HepG2 (cell line): ENCODE data around the gene TRPV5. TPM values are rescaled to one million over a fixed set of nuclear protein-coding genes. Genes with fewer than 3 reads are reported as not detected.

ENCODE experiments used
- ATAC-seq: fragments of 200-7000 bp; cut with Tn5 transposase; 3 replicates; pipeline ENCODE4 v1.9.1; 2020; ENCODE audit warnings: mild to moderate bottlenecking, moderate library complexity
- BruUV-seq: library from RNA; stranded (reverse); fragments of 400-500 nt; replicated peaks from 2 replicates; lab custom pipeline; 2021; lab: Mats Ljungman, UMichigan
- CTCF ChIA-PET: fragments of 300-600 bp; formaldehyde crosslinking; extraction: SDS; loops from one replicate; lab custom pipeline; 2021; ENCODE audit warnings: low total read pairs, inconsistent platforms, low intra/inter-chr PET ratio; lab: Yijun Ruan, JAX
- POLR2A ChIA-PET: fragments of 350-600 bp; sonication (Branson Sonifier 250); formaldehyde crosslinking; loops from one replicate; lab custom pipeline; 2020; ENCODE audit warnings: antibody characterized with exemption, inconsistent platforms; lab: Yijun Ruan, JAX
- DNase-seq: peaks from one replicate; pipeline ENCODE4 v3.0.0-alpha.2; 2015; ENCODE audit warnings: low spot score
- FAIRE-seq: peaks from 3 replicates; lab custom pipeline; 2011; peaks lifted over from hg19 to GRCh38; lab: Jason Lieb, UNC
- H2AFZ ChIP-seq: one replicate; pipeline ENCODE4 v1.6.1; 2011; ENCODE audit warnings: low read length, inconsistent platforms
- H3K27ac ChIP-seq: fragments of 300-600 bp; 3 replicates; pipeline ENCODE4 v1.8.0; 2011; ENCODE audit warnings: mixed run types, mild to moderate bottlenecking, mixed read lengths, low read length, inconsistent platforms; ENCODE audit not compliant: insufficient read depth; ENCODE audit errors: extremely low read length
- H3K27me3 ChIP-seq, 2 experiments: fragments of 200-600 bp in 1 of 2; 2 replicates in 1 of 2; 3 replicates in 1 of 2; pipeline versions ENCODE4 v1.6.0 to v1.8.0; 2011; ENCODE audit warnings: low read length in 2 of 2, mild to moderate bottlenecking in 2 of 2, moderate library complexity in 2 of 2, inconsistent platforms in 1 of 2; ENCODE audit not compliant: insufficient read depth in 2 of 2, control insufficient read depth in 1 of 2
- H3K36me3 ChIP-seq, 2 experiments: fragments of 200-600 bp in 1 of 2; replicated peaks in 1 of 2; 2 replicates in 1 of 2; 3 replicates in 1 of 2; pipeline versions ENCODE4 v1.5.1 to v1.8.0; 2011; ENCODE audit warnings: low read length in 2 of 2, inconsistent platforms in 1 of 2; ENCODE audit not compliant: insufficient read depth in 2 of 2, control insufficient read depth in 1 of 2
- H3K4me1 ChIP-seq: 2 replicates; pipeline ENCODE4 v1.5.1; 2012; ENCODE audit warnings: low read length, inconsistent platforms; ENCODE audit not compliant: insufficient read depth
- H3K4me2 ChIP-seq: 2 replicates; pipeline ENCODE4 v1.6.0; 2011; ENCODE audit warnings: low read depth, low read length, inconsistent platforms
- H3K4me3 ChIP-seq, 3 experiments: fragments of 200-600 bp in 1 of 3; sonication (generic), shearing (Covaris generic) in 1 of 3; replicated peaks in 1 of 3; 2 replicates each; pipeline ENCODE4 v1.5.1; 2011 to 2016; ENCODE audit warnings: low read length in 3 of 3, inconsistent platforms in 2 of 3, low read depth in 2 of 3, mild to moderate bottlenecking in 2 of 3, control low read depth in 1 of 3, mixed read lengths in 1 of 3; ENCODE audit not compliant: insufficient read depth in 1 of 3
- H3K79me2 ChIP-seq: one replicate; pipeline ENCODE4 v1.6.1; 2011; ENCODE audit warnings: low read length, inconsistent platforms; ENCODE audit not compliant: insufficient read depth
- H3K9ac ChIP-seq: 2 replicates; pipeline ENCODE4 v1.6.0; 2011; ENCODE audit warnings: mild to moderate bottlenecking, low read depth, low read length, inconsistent platforms; ENCODE audit not compliant: insufficient read depth
- H3K9me3 ChIP-seq: 2 replicates; pipeline ENCODE4 v1.5.1; 2012; ENCODE audit warnings: mild to moderate bottlenecking, low read length
- H4K20me1 ChIP-seq: 2 replicates; pipeline ENCODE4 v1.6.0; 2011; ENCODE audit warnings: inconsistent platforms, mild to moderate bottlenecking, low read length, moderate library complexity; ENCODE audit not compliant: insufficient read depth
- MTF1 ChIP-seq: sonication (generic); formaldehyde crosslinking; IDR thresholded peaks from 2 replicates; pipeline ENCODE4 v1.5.0; 2020; ENCODE audit warnings: missing genetic modification reagents
- RXRA ChIP-seq: sonication (generic); formaldehyde crosslinking; IDR thresholded peaks from 2 replicates; pipeline ENCODE4 v1.5.1; 2020; ENCODE audit warnings: missing genetic modification reagents
- SIX1 ChIP-seq: sonication (generic); formaldehyde crosslinking; IDR thresholded peaks from 2 replicates; pipeline ENCODE4 v1.4.0; 2020; ENCODE audit warnings: missing genetic modification reagents, borderline replicate concordance
- TBP ChIP-seq: sonication (generic); formaldehyde crosslinking; IDR thresholded peaks from 2 replicates; pipeline ENCODE4 v1.5.0; 2020; ENCODE audit warnings: missing genetic modification reagents
- ZNF563 ChIP-seq: sonication (generic); formaldehyde crosslinking; IDR thresholded peaks from 2 replicates; pipeline ENCODE4 v1.8.0; 2022; ENCODE audit warnings: mild to moderate bottlenecking, moderate library complexity, missing genetic modification reagents
- WGBS: methylation state at CpG from one replicate; pipeline ENCODE4 v1.1.6; 2017; ENCODE audit warnings: low lambda C conversion rate; 5-methylcytosine and 5-hydroxymethylcytosine counted together
- in situ Hi-C: cut with HindIII; loops from 2 replicates; pipeline ENCODE4 v1.10.0; 2017; ENCODE audit warnings: low pct_unique_long_range_greater_than_20kb; ENCODE audit not compliant: extremely low pct_ligation_motif_present
- intact Hi-C: fragments of 100-400 bp; cut with micrococcal nuclease; formaldehyde crosslinking; loops from one replicate; pipeline ENCODE4 v1.10.0; 2022; ENCODE audit not compliant: unreplicated experiment
- polyA plus RNA-seq, 8 experiments: library from polyadenylated mRNA; depleted of rRNA in 3 of 8; stranded (reverse) in 7 of 8; unstranded in 1 of 8; fragments of >200 nt; fragmentation: Illumina TruSeq in 4 of 8; extraction: Trizol in 4 of 8; gene quantifications; 2 replicates each; pipeline versions ENCODE4 v1.2.1 to v1.2.3, GENCODE V29; 2011 to 2016; ENCODE audit warnings: low read depth in 4 of 8, missing spikeins in 1 of 8, mixed read lengths in 1 of 8; ENCODE audit not compliant: insufficient read depth in 1 of 8
- total RNA-seq, 5 experiments: library from RNA; depleted of rRNA; stranded (reverse); fragments of >200 nt; fragmentation: Illumina TruSeq; extraction: Trizol; gene quantifications; 2 replicates each; pipeline ENCODE4 v1.2.3, GENCODE V29; 2016; ENCODE audit warnings: low read depth in 1 of 5
- TF ChIP-seq, protein P1 (sequence below): conservative IDR thresholded peaks from 2 replicates; pipeline ENCODE4 v1.6.1; 2018; ENCODE audit warnings: missing genetic modification reagents
- TF ChIP-seq, protein P2 (sequence below): sonication (generic); formaldehyde crosslinking; IDR thresholded peaks from 2 replicates; pipeline ENCODE4 v1.5.1; 2020; ENCODE audit warnings: mild to moderate bottlenecking, missing genetic modification reagents, moderate library complexity

TRPV5 gene
- total and polyA plus RNA-seq, 2 of the 13 experiments (the other 11 are each of a cell fraction or from before 2014, with no cell fraction given) = not detected

DNA sequence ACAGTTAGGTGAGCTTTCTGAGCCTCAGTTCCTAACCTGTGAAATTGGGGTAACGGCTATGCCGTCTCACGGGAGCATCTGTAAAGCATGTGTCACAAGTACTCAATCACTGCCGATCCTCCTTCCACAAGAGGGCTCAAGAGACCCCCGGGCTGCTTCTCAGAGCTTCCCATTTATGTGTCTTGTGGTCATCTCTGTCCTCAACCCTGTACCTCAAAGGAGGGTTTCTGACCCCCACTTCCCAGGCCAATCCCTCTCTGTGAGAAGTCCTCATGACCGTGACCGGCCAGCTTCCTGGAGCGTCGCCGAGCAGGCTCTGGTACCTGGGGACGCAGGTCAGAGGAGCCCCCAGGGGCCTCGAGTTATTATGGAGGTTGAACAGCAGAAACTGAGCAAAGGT lies 510 bp upstream of the TRPV5 start:
- H3K9ac ChIP-seq = no peak overlapping the region
- H3K79me2 ChIP-seq = no peaks in the 10 kb centered on the region
- POLR2A ChIA-PET = no interaction called here
- no peak overlapping the region for H3K27ac ChIP-seq
- no peak for TF ChIP-seq MTF1 (CRISPR knock-in tag)
- TF ChIP-seq, protein P1, sequence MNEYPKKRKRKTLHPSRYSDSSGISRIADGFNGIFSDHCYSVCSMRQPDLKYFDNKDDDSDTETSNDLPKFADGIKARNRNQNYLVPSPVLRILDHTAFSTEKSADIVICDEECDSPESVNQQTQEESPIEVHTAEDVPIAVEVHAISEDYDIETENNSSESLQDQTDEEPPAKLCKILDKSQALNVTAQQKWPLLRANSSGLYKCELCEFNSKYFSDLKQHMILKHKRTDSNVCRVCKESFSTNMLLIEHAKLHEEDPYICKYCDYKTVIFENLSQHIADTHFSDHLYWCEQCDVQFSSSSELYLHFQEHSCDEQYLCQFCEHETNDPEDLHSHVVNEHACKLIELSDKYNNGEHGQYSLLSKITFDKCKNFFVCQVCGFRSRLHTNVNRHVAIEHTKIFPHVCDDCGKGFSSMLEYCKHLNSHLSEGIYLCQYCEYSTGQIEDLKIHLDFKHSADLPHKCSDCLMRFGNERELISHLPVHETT (CRISPR knock-in tag) = no peak
- TF ChIP-seq TBP = no peak
- TF ChIP-seq, protein P2, sequence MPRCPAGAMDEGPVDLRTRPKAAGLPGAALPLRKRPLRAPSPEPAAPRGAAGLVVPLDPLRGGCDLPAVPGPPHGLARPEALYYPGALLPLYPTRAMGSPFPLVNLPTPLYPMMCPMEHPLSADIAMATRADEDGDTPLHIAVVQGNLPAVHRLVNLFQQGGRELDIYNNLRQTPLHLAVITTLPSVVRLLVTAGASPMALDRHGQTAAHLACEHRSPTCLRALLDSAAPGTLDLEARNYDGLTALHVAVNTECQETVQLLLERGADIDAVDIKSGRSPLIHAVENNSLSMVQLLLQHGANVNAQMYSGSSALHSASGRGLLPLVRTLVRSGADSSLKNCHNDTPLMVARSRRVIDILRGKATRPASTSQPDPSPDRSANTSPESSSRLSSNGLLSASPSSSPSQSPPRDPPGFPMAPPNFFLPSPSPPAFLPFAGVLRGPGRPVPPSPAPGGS = no peak
- no peak for TF ChIP-seq SIX1 (CRISPR knock-in tag)
- TF ChIP-seq ZNF563 (CRISPR knock-in tag) = no peak
- TF ChIP-seq RXRA (CRISPR knock-in tag) = no peak
- BruUV-seq = no TSS peak
- 12% methylated on average over 11 of the region's 12 CpGs for WGBS
- H3K36me3 ChIP-seq = no peaks in the 10 kb centered on the region
- no peaks in the 10 kb centered on the region for H4K20me1 ChIP-seq
- ATAC-seq (no peak), FAIRE-seq (no peak), DNase-seq (no peak)
- CTCF ChIA-PET = no interaction called here
- H2AFZ ChIP-seq = no peak overlapping the region
- H3K27me3 ChIP-seq = peaks cover 3 to 10% of the 10 kb centered on the region in 2 experiments; a peak in 2 of 5 replicates
- H3K4me3 ChIP-seq = no peak overlapping the region
- H3K4me1 ChIP-seq = no peaks in the 10 kb centered on the region
- intact Hi-C loops (no loop called here), in situ Hi-C loops (no loop called here)
- H3K9me3 ChIP-seq = no peaks in the 10 kb centered on the region
- no peak overlapping the region for H3K4me2 ChIP-seq
